Fibroblast of pulmonary artery (primary cell): Measurements from ENCODE around the gene EDEM1.

Experiments
- DNase-seq: peaks from one replicate; pipeline ENCODE4 v3.0.0-alpha.2; 2010; ENCODE audit warnings: low read depth
- H3K4me3 ChIP-seq: replicated peaks from 2 replicates; pipeline ENCODE4 v1.5.1; 2011; ENCODE audit warnings: low read depth, mild to moderate bottlenecking, control low read depth, low read length, moderate library complexity
- CTCF ChIP-seq: IDR thresholded peaks from 2 replicates; pipeline ENCODE4 v1.5.1; 2011; ENCODE audit warnings: mild to moderate bottlenecking, control low read depth, low read length, inconsistent platforms; ENCODE audit errors: missing control alignments

The EDEM1 gene

GRCh38 chr3:5212628-5213573, 25.4 kb downstream of the EDEM1 start:
- no peak for TF ChIP-seq CTCF
- DNase-seq: no peak
- no peak overlapping the region for H3K4me3 ChIP-seq

- DNase-seq: no peak
- TF ChIP-seq CTCF: no peak
- no peak overlapping the region for H3K4me3 ChIP-seq
Observed at GRCh38 chr3:5213574-5213966, 26.1 kb downstream of the EDEM1 start.

- no peak for TF ChIP-seq CTCF
- no peak overlapping the region for H3K4me3 ChIP-seq
- DNase-seq: no peak
Observed at GRCh38 chr3:5214352-5214751, 26.8 kb downstream of the EDEM1 start.

GRCh38 chr3:5217824-5218595, 30.5 kb downstream of the EDEM1 start:
- no peak for TF ChIP-seq CTCF
- peak; percentile 41 for DNase-seq
- no peak overlapping the region for H3K4me3 ChIP-seq

- H3K4me3 ChIP-seq: no peak overlapping the region
Observed at GRCh38 chr3:5218815-5219214, 31.3 kb downstream of the EDEM1 start.

GRCh38 chr3:5219216-5219615, 31.7 kb downstream of the EDEM1 start:
- no peak for TF ChIP-seq CTCF
- no peak overlapping the region for H3K4me3 ChIP-seq
- DNase-seq: no peak

More at GRCh38 chr3:5218815-5219214, 31.3 kb downstream of the EDEM1 start:
- peak; percentile 10 for DNase-seq
- TF ChIP-seq CTCF: no peak
